Measurements from ENCODE around the gene EDDM3A. TPM values are rescaled to one million over a fixed set of nuclear protein-coding genes. Genes with fewer than 3 reads are reported as not detected.
"Not testable (repeated sequence)": the region's sequence is repeated elsewhere in the genome, so short reads cannot be mapped to it uniquely, and the experiment has no call there.

Gene EDDM3A
- total and polyA plus RNA-seq, 2 experiments from 2014 or later = not detected

DNA sequence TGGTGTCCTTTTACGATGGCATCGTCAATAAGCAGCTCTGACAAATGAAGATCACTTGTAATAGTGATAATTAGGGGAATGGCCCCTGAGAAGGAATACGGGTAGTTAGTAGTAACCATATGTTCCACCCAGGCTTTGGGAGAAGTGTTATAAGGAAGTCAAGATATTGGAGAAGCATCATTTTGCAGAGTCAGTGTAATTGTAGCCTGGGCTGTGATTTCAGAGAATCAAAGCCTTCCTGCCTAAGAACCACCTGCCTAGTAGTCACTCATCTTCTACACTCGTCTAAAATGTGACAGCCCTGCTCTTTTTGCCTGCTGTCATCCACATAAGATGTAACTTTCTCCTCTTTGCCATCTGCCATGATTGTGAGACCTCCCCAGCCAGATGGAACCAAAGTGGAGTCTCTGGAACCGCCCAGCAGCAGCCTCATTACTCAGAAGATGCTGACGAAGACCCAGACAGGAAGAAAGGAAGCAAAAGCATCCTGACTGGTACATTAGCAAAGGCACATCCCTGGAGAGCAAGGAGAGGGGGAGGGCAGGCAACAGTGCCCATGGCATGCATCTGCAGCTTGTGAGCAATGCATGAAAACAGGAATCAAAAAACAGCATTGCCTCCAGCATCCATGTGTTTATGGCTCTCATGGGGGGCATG, 12.6 kb upstream of the EDDM3A start:
- Histone ChIP-seq H4K20me1 (ENCODE audit: insufficient read depth) (no peaks in the 10 kb centered on the region), H3K4me2 (ENCODE audit: unreplicated experiment) (no peak overlapping the region), H3F3A (ENCODE audit: insufficient read depth) (no peaks in the 10 kb centered on the region), H3K27me3 (replicated peaks; ENCODE audit: insufficient read depth) (no peaks in the 10 kb centered on the region; the same call in 1 of the 2 replicates), H3K79me2 (ENCODE audit: insufficient read depth) (no peaks in the 10 kb centered on the region), H3K9ac (no peak overlapping the region), H3K9me3 (ENCODE audit: low read depth) (no peaks in the 10 kb centered on the region), H3K9me2 (ENCODE audit: insufficient read depth) (no peaks in the 10 kb centered on the region), H3K27ac (no peak overlapping the region), H3K4me3 (no peak overlapping the region), H2AFZ (no peak overlapping the region), H3K36me3 (ENCODE audit: low read depth) (no peaks in the 10 kb centered on the region), H3K4me1 (ENCODE audit: insufficient read depth) (no peaks in the 10 kb centered on the region)
- TF ChIP-seq EZH2 (IDR thresholded peaks at IDR 0.05; ENCODE audit: insufficient read depth, poor library complexity, severe bottlenecking) = no peak
- no peak for TF ChIP-seq EZH2phosphoT487 (IDR thresholded peaks at IDR 0.05; ENCODE audit: insufficient read depth, low read depth)
- in situ Hi-C loops (cut with MboI) = no loop called here
- WGBS, 2 experiments (ENCODE audit: low coverage in 1 of 2, low lambda C conversion rate in 2 of 2, missing lambda C conversion rate in 2 of 2) = 27 to 28% methylated on average over 6 of the region's 6 CpGs
- DNase-seq = no peak

DNA sequence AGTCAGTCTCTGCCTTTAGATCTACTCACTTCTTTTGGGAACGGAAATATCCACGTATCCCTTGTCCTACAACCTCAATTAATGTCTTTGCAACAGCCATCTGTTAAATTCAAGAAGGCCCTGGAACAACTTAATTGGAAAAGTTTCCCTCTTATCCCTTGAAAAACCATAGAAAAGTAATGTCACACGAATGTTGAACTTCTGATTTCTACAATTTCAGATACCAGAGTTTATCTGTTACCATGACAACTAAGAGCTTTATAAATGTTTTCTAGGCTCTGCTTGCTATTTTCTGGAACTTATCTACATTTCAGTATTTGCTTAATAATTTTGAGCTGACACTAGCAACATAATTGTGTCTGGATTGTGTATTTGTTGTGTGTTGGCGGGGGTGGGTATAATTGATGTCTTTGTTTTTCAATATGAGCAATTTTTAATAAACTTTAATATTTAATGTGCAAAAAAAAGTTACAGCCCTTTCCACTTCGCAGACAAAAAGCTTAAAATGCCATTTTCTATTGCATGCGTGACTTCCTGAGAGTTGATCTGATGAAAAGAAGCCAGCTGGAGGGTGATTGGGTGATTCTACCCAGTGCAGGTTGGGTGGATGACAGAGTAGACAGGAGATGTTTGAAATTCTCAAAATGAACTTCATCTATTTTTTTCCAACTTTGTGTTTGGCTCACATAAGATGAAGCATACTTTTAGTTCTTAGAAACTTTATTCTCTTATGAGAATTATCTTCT, 11.8 kb upstream of the EDDM3A start:
- H3K27ac ChIP-seq = no peak overlapping the region
- DNase-seq = no peak
- no peaks in the 10 kb centered on the region for H4K20me1 ChIP-seq (ENCODE audit: insufficient read depth)
- no peaks in the 10 kb centered on the region for H3K27me3 ChIP-seq (replicated peaks; ENCODE audit: insufficient read depth)
- H3K79me2 ChIP-seq (ENCODE audit: insufficient read depth) = no peaks in the 10 kb centered on the region
- in situ Hi-C loops (cut with MboI) = no loop called here
- TF ChIP-seq EZH2phosphoT487 (IDR thresholded peaks at IDR 0.05; ENCODE audit: insufficient read depth, low read depth) = no peak
- TF ChIP-seq EZH2 (IDR thresholded peaks at IDR 0.05; ENCODE audit: insufficient read depth, poor library complexity, severe bottlenecking) = no peak
- H3K4me1 ChIP-seq (ENCODE audit: insufficient read depth) = no peaks in the 10 kb centered on the region
- no peak overlapping the region for H3K4me2 ChIP-seq (ENCODE audit: unreplicated experiment)
- H3K4me3 ChIP-seq = no peak overlapping the region
- H3F3A ChIP-seq (ENCODE audit: insufficient read depth) = no peaks in the 10 kb centered on the region
- H3K9me2 ChIP-seq (ENCODE audit: insufficient read depth) = no peaks in the 10 kb centered on the region
- no peaks in the 10 kb centered on the region for H3K9me3 ChIP-seq (ENCODE audit: low read depth)
- no peaks in the 10 kb centered on the region for H3K36me3 ChIP-seq (ENCODE audit: low read depth)
- 3 to 5% methylated on average over 6 of the region's 6 CpGs for WGBS, 2 experiments (ENCODE audit: low coverage in 1 of 2, low lambda C conversion rate in 2 of 2, missing lambda C conversion rate in 2 of 2)
- H3K9ac ChIP-seq = no peak overlapping the region
- H2AFZ ChIP-seq = no peak overlapping the region

DNA sequence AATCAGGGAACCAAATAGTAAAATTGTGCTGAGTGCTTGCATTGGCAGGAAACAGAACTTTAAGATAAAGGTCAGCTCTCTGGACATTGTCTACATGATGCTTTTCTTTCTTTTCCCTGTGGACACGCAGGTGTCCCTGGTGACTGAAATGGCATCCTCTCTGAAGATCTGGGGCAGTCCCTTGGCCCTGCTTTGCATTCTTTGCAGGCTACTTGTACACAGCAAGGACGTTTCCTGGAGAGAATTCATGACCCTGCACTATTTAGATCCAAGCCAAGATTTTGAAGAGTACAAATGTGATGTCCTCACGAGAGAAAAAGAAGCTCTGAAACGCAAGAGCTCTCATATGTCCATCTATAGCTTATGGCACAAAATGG, 11.3 kb upstream of the EDDM3A start:
- no peak overlapping the region for H3K27ac ChIP-seq
- no peaks in the 10 kb centered on the region for H4K20me1 ChIP-seq (ENCODE audit: insufficient read depth)
- H3K27me3 ChIP-seq (replicated peaks; ENCODE audit: insufficient read depth) = no peaks in the 10 kb centered on the region
- H3K79me2 ChIP-seq (ENCODE audit: insufficient read depth) = no peaks in the 10 kb centered on the region
- no peaks in the 10 kb centered on the region for H3K9me2 ChIP-seq (ENCODE audit: insufficient read depth)
- H3K4me2 ChIP-seq (ENCODE audit: unreplicated experiment) = no peak overlapping the region
- H3K9me3 ChIP-seq (ENCODE audit: low read depth) = no peaks in the 10 kb centered on the region
- TF ChIP-seq EZH2phosphoT487 (IDR thresholded peaks at IDR 0.05; ENCODE audit: insufficient read depth, low read depth) (no peak), EZH2 (IDR thresholded peaks at IDR 0.05; ENCODE audit: insufficient read depth, poor library complexity, severe bottlenecking) (no peak)
- no peak overlapping the region for H2AFZ ChIP-seq
- no peaks in the 10 kb centered on the region for H3K4me1 ChIP-seq (ENCODE audit: insufficient read depth)
- H3K4me3 ChIP-seq = no peak overlapping the region
- no peaks in the 10 kb centered on the region for H3K36me3 ChIP-seq (ENCODE audit: low read depth)
- 0% methylated on average over 4 of the region's 4 CpGs for WGBS, 2 experiments (ENCODE audit: low coverage in 1 of 2, low lambda C conversion rate in 2 of 2, missing lambda C conversion rate in 2 of 2)
- no peaks in the 10 kb centered on the region for H3F3A ChIP-seq (ENCODE audit: insufficient read depth)
- DNase-seq = no peak
- no peak overlapping the region for H3K9ac ChIP-seq
- in situ Hi-C loops (cut with MboI) = no loop called here

DNA sequence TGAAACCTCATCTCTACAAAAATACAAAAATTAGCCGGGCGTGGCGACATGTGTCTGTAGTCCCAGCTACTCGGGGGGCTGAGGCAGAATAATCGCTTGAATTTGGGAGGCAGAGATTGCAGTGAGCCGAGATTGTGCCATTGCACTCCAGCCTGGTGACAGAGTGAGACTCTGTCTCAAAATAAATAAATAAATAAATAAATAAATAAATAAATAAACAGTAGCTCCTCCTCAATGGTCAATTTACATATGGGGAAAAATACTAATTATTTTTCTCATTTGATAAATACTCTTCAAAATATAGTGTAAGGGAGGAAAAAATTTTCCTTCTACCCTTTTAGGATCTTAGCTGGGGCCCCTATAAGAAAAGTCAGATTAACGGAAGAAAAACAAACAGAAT, 7.4 kb upstream of the EDDM3A start:
- 62 to 65% methylated on average over 7 of the region's 7 CpGs for WGBS, 2 experiments (ENCODE audit: low coverage in 1 of 2, low lambda C conversion rate in 2 of 2, missing lambda C conversion rate in 2 of 2)
- H3K4me1 ChIP-seq (ENCODE audit: insufficient read depth); H3K4me3 ChIP-seq; H3F3A ChIP-seq (ENCODE audit: insufficient read depth); in situ Hi-C loops (cut with MboI); H3K9ac ChIP-seq; H3K79me2 ChIP-seq (ENCODE audit: insufficient read depth); H3K9me3 ChIP-seq (ENCODE audit: low read depth); H4K20me1 ChIP-seq (ENCODE audit: insufficient read depth); H3K27ac ChIP-seq; H2AFZ ChIP-seq; H3K9me2 ChIP-seq (ENCODE audit: insufficient read depth); H3K36me3 ChIP-seq (ENCODE audit: low read depth); H3K4me2 ChIP-seq (ENCODE audit: unreplicated experiment); DNase-seq; H3K27me3 ChIP-seq (replicated peaks; ENCODE audit: insufficient read depth): not testable (repeated sequence)
